HG03575 (cell line): ENCODE data around the gene TSPAN10.

Experiments
- ATAC-seq: cut with Tn5 transposase; IDR thresholded peaks from one replicate; pipeline ENCODE4 v1.9.1; 2021; ENCODE audit not compliant: unreplicated experiment, insufficient number of reproducible peaks, low FRiP score; ENCODE audit errors: extremely low read depth

The TSPAN10 gene

GRCh38 chr17:81621494-81622130 lies 15.4 kb upstream of the TSPAN10 start:
- ATAC-seq = no peak

GRCh38 chr17:81630274-81630673 lies 6.7 kb upstream of the TSPAN10 start:
- ATAC-seq = no peak

GRCh38 chr17:81631482-81631881 lies 5.5 kb upstream of the TSPAN10 start:
- no peak for ATAC-seq

- ATAC-seq = no peak
Measured at GRCh38 chr17:81635431-81635830, 1.6 kb upstream of the TSPAN10 start.

GRCh38 chr17:81635973-81636504 lies 957 bp upstream of the TSPAN10 start:
- no peak for ATAC-seq

- ATAC-seq = no peak
Measured at GRCh38 chr17:81638683-81639082, 1.7 kb downstream of the TSPAN10 start.

- ATAC-seq = no peak
Measured at GRCh38 chr17:81640011-81640410, 3.0 kb downstream of the TSPAN10 start.

GRCh38 chr17:81641825-81642489 lies 5.0 kb downstream of the TSPAN10 start:
- no peak for ATAC-seq

- no peak for ATAC-seq
Measured at GRCh38 chr17:81644496-81644895, 7.5 kb downstream of the TSPAN10 start.

- no peak for ATAC-seq
Measured at GRCh38 chr17:81644976-81645952, 8.3 kb downstream of the TSPAN10 start.

- ATAC-seq = no peak
Measured at GRCh38 chr17:81646869-81647600, 10.0 kb downstream of the TSPAN10 start.

GRCh38 chr17:81647640-81648012 lies 10.6 kb downstream of the TSPAN10 start:
- no peak for ATAC-seq

- no peak for ATAC-seq
Measured at GRCh38 chr17:81648013-81648706, 11.2 kb downstream of the TSPAN10 start.

GRCh38 chr17:81648707-81649085 lies 11.7 kb downstream of the TSPAN10 start:
- ATAC-seq = no peak

- no peak for ATAC-seq
Measured at GRCh38 chr17:81650951-81651350, 14.0 kb downstream of the TSPAN10 start.

- no peak for ATAC-seq
Measured at GRCh38 chr17:81651692-81652091, 14.7 kb downstream of the TSPAN10 start.

GRCh38 chr17:81652906-81653771 lies 16.1 kb downstream of the TSPAN10 start:
- ATAC-seq = no peak
